G401 (cell line): ENCODE results near the gene GSE1. TPM values are rescaled to one million over a fixed set of nuclear protein-coding genes. Genes with fewer than 3 reads are reported as not detected.

Experiments used
- DNase-seq: peaks from one replicate; pipeline ENCODE4 v3.0.0-alpha.2; 2015; ENCODE audit warnings: low spot score
- in situ Hi-C: cut with HindIII; loops from 2 replicates; pipeline ENCODE4 v1.10.0; 2016; ENCODE audit warnings: low sequenced_read_pairs, mixed read lengths
- total RNA-seq: library from RNA; depleted of rRNA; stranded (reverse); fragments of >200 nt; shearing (Covaris generic); gene quantifications from 2 replicates; pipeline ENCODE4 v1.2.3, GENCODE V29; 2014

Gene GSE1
- total RNA-seq, 1 experiment from 2014 or later, result 35.6 TPM

- in situ Hi-C loops, result no loop called here
- DNase-seq, result no peak
These were observed 826 bp upstream of the GSE1 start for GRCh38 chr16:85612191-85612800.

GRCh38 chr16:85613604-85614337 lies 649 bp downstream of the GSE1 start:
- in situ Hi-C loops, result no loop called here
- DNase-seq, result peak; percentile 53

GRCh38 chr16:85614338-85615013 lies 1.4 kb downstream of the GSE1 start:
- in situ Hi-C loops, result no loop called here
- DNase-seq, result peak; percentile 28

- in situ Hi-C loops, result no loop called here
- peak; percentile 55 for DNase-seq
These were observed 2.1 kb downstream of the GSE1 start for GRCh38 chr16:85615014-85615851.

GRCh38 chr16:85615852-85616606 lies 2.9 kb downstream of the GSE1 start:
- in situ Hi-C loops, result no loop called here
- peak; percentile 71 for DNase-seq

GRCh38 chr16:85616607-85617321 lies 3.6 kb downstream of the GSE1 start:
- in situ Hi-C loops, result no loop called here

GRCh38 chr16:85617948-85618347 lies 4.8 kb downstream of the GSE1 start:
- in situ Hi-C loops, result no loop called here
- no peak for DNase-seq

More at GRCh38 chr16:85616607-85617321, 3.6 kb downstream of the GSE1 start:
- DNase-seq, result peak; percentile 80

- in situ Hi-C loops, result no loop called here
- DNase-seq, result no peak
These were observed 5.4 kb downstream of the GSE1 start for GRCh38 chr16:85618521-85618920.

- in situ Hi-C loops, result no loop called here
- no peak for DNase-seq
These were observed 6.2 kb downstream of the GSE1 start for GRCh38 chr16:85619101-85619891.

- in situ Hi-C loops, result no loop called here
- no peak for DNase-seq
These were observed 7.3 kb downstream of the GSE1 start for GRCh38 chr16:85620374-85620773.

- no peak for DNase-seq
- in situ Hi-C loops, result no loop called here
These were observed 8.7 kb downstream of the GSE1 start for GRCh38 chr16:85621698-85622428.

GRCh38 chr16:85622683-85623082 lies 9.6 kb downstream of the GSE1 start:
- no peak for DNase-seq
- in situ Hi-C loops, result no loop called here

GRCh38 chr16:85623250-85623649 lies 10.1 kb downstream of the GSE1 start:
- in situ Hi-C loops, result no loop called here
- DNase-seq, result no peak

GRCh38 chr16:85623997-85624601 lies 11.0 kb downstream of the GSE1 start:
- DNase-seq, result no peak
- in situ Hi-C loops, result no loop called here

GRCh38 chr16:85624646-85625045 lies 11.5 kb downstream of the GSE1 start:
- in situ Hi-C loops, result no loop called here

GRCh38 chr16:85625053-85625452 lies 11.9 kb downstream of the GSE1 start:
- DNase-seq, result peak; percentile 68
- in situ Hi-C loops, result no loop called here

More at GRCh38 chr16:85624646-85625045, 11.5 kb downstream of the GSE1 start:
- no peak for DNase-seq
